ENCODE data around the gene CISD3.

DNA sequence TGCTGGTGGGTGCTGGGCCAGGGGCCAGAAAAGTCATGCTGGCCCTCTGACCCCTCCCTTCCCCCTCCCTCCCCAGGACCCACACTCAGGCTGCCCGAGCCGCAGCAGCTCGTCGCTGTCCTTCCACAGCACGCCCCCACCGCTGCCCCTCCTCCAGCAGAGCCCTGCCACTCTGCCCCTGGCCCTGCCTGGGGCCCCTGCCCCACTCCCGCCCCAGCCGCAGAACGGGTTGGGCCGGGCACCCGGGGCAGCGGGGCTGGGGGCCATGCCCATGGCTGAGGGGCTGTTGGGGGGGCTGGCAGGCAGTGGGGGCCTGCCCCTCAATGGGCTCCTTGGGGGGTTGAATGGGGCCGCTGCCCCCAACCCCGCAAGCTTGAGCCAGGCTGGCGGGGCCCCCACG, 8.3 kb upstream of the CISD3 start:
- no peak for TF ChIP-seq CTCF (IDR thresholded peaks at IDR 0.05)
- TF ChIP-seq POLR2A (IDR thresholded peaks at IDR 0.05) = no peak

Measured in heart left ventricle (tissue), 13 donors.